Dermis blood vessel endothelial cell (primary cell): Measurements from ENCODE around the gene GCLM. TPM values are rescaled to one million over a fixed set of nuclear protein-coding genes. Genes with fewer than 3 reads are reported as not detected.

Experiments used
- DNase-seq: peaks from one replicate; pipeline ENCODE4 v3.0.0; 2010
- total RNA-seq: library from RNA; depleted of rRNA; stranded (reverse); fragments of >200 nt; gene quantifications from 2 replicates; pipeline ENCODE4 v1.2.3, GENCODE V29; 2014

The GCLM gene
- total RNA-seq, 1 donor from 2014 or later: 19.4 TPM

- DNase-seq: peak; percentile 89
Observed at GRCh38 chr1:93846206-93846991, 62.8 kb downstream of the GCLM start.

GRCh38 chr1:93845538-93846205, 63.6 kb downstream of the GCLM start:
- DNase-seq: peak; percentile 91

GRCh38 chr1:93844262-93845045, 64.8 kb downstream of the GCLM start:
- peak; percentile 90 for DNase-seq

GRCh38 chr1:93842750-93843500, 66.3 kb downstream of the GCLM start:
- DNase-seq: no peak

GRCh38 chr1:93841771-93842170, 67.5 kb downstream of the GCLM start:
- no peak for DNase-seq

- no peak for DNase-seq
Observed at GRCh38 chr1:93840956-93841482, 68.2 kb downstream of the GCLM start.

- DNase-seq: no peak
Observed at GRCh38 chr1:93839753-93840152, 69.5 kb downstream of the GCLM start.

GRCh38 chr1:93839307-93839706, 69.9 kb downstream of the GCLM start:
- no peak for DNase-seq

GRCh38 chr1:93837961-93838360, 71.3 kb downstream of the GCLM start:
- no peak for DNase-seq

Other genes with a start within 250 kb of the GCLM start
- 47.1 and 50.5 TPM in 2 replicates for gene BCAR3, start 227.6 kb downstream of the GCLM start, total RNA-seq
- gene DNTTIP2, start 30.2 kb downstream of the GCLM start, total RNA-seq: 33.2 and 40.4 TPM in 2 replicates
- 113 and 177 TPM in 2 replicates for gene ABCA4, start 211.7 kb upstream of the GCLM start, total RNA-seq